ENCODE data around the gene HOXB1. TPM values are rescaled to one million over a fixed set of nuclear protein-coding genes. Genes with fewer than 3 reads are reported as not detected.

The HOXB1 gene
- total RNA-seq, 6 donors from 2014 or later: not detected

- H3K36me3 ChIP-seq: no peaks in the 10 kb centered on the region
- WGBS, 2 donors: 77 to 82% methylated on average over 2 of the region's 2 CpGs
- no peak for DNase-seq
Measured at GRCh38 chr17:48514477-48514876, 16.3 kb downstream of the HOXB1 start.

GRCh38 chr17:48513666-48514455 lies 16.9 kb downstream of the HOXB1 start:
- Histone ChIP-seq H3K4me3 (no peak overlapping the region), H3K4me1 (peaks cover 0 to 4% (median 2%) of the 10 kb centered on the region in 4 donors), H3K9me3 (no peaks in the 10 kb centered on the region), H3K27me3 (no peaks in the 10 kb centered on the region), H3K27ac (no peak overlapping the region), H3K36me3 (no peaks in the 10 kb centered on the region)
- WGBS, 2 donors: 61 to 74% methylated on average over 6 of the region's 6 CpGs
- no peak for ATAC-seq (ENCODE audit: low FRiP score in 2 of 2)
- TF ChIP-seq EP300 (IDR thresholded peaks at IDR 0.05): no peak
- TF ChIP-seq CTCF (IDR thresholded peaks at IDR 0.05): no peak
- no peak for TF ChIP-seq POLR2AphosphoS5 (IDR thresholded peaks at IDR 0.05)
- TF ChIP-seq POLR2A (IDR thresholded peaks at IDR 0.05): no peak
- DNase-seq: no peak

More at GRCh38 chr17:48514477-48514876, 16.3 kb downstream of the HOXB1 start:
- no peak for TF ChIP-seq POLR2AphosphoS5 (IDR thresholded peaks at IDR 0.05)
- TF ChIP-seq POLR2A (IDR thresholded peaks at IDR 0.05): no peak
- TF ChIP-seq CTCF (IDR thresholded peaks at IDR 0.05): no peak
- no peak for TF ChIP-seq EP300 (IDR thresholded peaks at IDR 0.05)
- Histone ChIP-seq H3K4me3 (no peak overlapping the region), H3K4me1 (peaks cover 0 to 4% (median 2%) of the 10 kb centered on the region in 4 donors), H3K27ac (no peak overlapping the region), H3K27me3 (no peaks in the 10 kb centered on the region), H3K9me3 (no peaks in the 10 kb centered on the region)
- no peak for ATAC-seq (ENCODE audit: low FRiP score in 2 of 2)

DNA sequence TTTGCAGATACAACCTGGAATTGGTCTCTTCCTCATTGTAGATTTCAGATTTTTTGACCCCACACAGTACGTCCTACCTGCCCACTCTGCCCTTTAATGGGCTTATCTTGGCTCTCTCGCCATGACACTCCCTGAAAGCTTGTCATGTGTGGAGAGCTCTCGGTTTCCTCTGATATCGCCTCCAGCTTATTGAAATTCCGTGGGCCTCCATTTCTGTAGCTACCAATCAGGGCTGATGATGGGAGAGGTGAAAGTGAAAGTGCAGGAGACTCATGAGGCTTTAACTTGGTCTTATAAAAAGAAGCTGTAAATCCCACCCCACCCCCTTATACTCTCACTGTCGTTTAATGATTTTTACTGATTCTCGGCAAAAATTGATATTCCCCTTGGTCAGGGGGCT lies 17.7 kb downstream of the HOXB1 start:
- no peak overlapping the region for H3K4me3 ChIP-seq
- H3K36me3 ChIP-seq: no peaks in the 10 kb centered on the region
- ATAC-seq (ENCODE audit: low FRiP score in 2 of 2) (no peak), DNase-seq (no peak)
- TF ChIP-seq CTCF (IDR thresholded peaks at IDR 0.05): no peak
- no peak for TF ChIP-seq POLR2A (IDR thresholded peaks at IDR 0.05)
- no peak for TF ChIP-seq POLR2AphosphoS5 (IDR thresholded peaks at IDR 0.05)
- no peak for TF ChIP-seq EP300 (IDR thresholded peaks at IDR 0.05)
- no peaks in the 10 kb centered on the region for H3K9me3 ChIP-seq
- H3K4me1 ChIP-seq: peaks cover 0 to 4% (median 2%) of the 10 kb centered on the region in 4 donors
- no peak overlapping the region for H3K27ac ChIP-seq
- WGBS, 2 donors: 47 to 73% methylated on average over 7 of the region's 7 CpGs
- H3K27me3 ChIP-seq: no peaks in the 10 kb centered on the region

GRCh38 chr17:48510761-48511604 lies 19.8 kb downstream of the HOXB1 start:
- 74 to 85% methylated on average over 7 of the region's 7 CpGs for WGBS, 2 donors
- Histone ChIP-seq H3K4me1 (peaks cover 0 to 4% (median 2%) of the 10 kb centered on the region in 4 donors), H3K9me3 (no peaks in the 10 kb centered on the region), H3K4me3 (no peak overlapping the region), H3K27me3 (no peaks in the 10 kb centered on the region), H3K27ac (no peak overlapping the region), H3K36me3 (no peaks in the 10 kb centered on the region)
- DNase-seq (no peak), ATAC-seq (ENCODE audit: low FRiP score in 2 of 2) (no peak)
- TF ChIP-seq CTCF (IDR thresholded peaks at IDR 0.05) (no peak), EP300 (IDR thresholded peaks at IDR 0.05) (no peak), POLR2A (IDR thresholded peaks at IDR 0.05) (no peak), POLR2AphosphoS5 (IDR thresholded peaks at IDR 0.05) (no peak)

Measured in upper lobe of left lung (tissue), 6 donors.